ENCODE data around the gene KCNK7. TPM values are rescaled to one million over a fixed set of nuclear protein-coding genes. Genes with fewer than 3 reads are reported as not detected.

KCNK7 gene
- total and polyA plus RNA-seq, 2 experiments from 2014 or later, result 0.60 TPM; not detected in 1

DNA sequence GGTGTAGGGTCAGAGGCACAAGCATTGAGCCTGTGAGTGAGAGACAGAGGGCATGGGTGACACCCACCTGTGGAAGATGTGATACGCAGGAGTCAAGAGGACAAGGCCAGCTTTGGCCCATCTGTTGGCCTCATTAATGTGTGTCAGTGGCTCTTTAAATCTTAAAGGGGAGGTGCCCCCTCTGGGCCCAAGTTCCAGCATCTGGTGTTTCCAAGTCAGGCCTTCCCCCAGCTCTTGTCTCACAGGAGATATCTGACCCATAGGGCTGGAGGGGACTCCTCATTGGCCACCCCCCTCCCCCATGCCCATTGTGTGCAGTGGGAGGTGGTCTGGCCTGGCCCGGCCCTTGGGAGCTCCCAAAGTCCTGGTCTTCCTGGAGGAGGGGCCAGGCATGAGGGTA lies 8.9 kb downstream of the KCNK7 start (continued):
- TF ChIP-seq ZNF462 (CRISPR knock-in tag; IDR thresholded peaks at IDR 0.05) (no peak), JUNB (IDR thresholded peaks at IDR 0.05; ENCODE audit: unreplicated experiment) (no peak), EZH2 (IDR thresholded peaks at IDR 0.05; ENCODE audit: low read depth, unreplicated experiment) (no peak)
- TF ChIP-seq, protein P1, sequence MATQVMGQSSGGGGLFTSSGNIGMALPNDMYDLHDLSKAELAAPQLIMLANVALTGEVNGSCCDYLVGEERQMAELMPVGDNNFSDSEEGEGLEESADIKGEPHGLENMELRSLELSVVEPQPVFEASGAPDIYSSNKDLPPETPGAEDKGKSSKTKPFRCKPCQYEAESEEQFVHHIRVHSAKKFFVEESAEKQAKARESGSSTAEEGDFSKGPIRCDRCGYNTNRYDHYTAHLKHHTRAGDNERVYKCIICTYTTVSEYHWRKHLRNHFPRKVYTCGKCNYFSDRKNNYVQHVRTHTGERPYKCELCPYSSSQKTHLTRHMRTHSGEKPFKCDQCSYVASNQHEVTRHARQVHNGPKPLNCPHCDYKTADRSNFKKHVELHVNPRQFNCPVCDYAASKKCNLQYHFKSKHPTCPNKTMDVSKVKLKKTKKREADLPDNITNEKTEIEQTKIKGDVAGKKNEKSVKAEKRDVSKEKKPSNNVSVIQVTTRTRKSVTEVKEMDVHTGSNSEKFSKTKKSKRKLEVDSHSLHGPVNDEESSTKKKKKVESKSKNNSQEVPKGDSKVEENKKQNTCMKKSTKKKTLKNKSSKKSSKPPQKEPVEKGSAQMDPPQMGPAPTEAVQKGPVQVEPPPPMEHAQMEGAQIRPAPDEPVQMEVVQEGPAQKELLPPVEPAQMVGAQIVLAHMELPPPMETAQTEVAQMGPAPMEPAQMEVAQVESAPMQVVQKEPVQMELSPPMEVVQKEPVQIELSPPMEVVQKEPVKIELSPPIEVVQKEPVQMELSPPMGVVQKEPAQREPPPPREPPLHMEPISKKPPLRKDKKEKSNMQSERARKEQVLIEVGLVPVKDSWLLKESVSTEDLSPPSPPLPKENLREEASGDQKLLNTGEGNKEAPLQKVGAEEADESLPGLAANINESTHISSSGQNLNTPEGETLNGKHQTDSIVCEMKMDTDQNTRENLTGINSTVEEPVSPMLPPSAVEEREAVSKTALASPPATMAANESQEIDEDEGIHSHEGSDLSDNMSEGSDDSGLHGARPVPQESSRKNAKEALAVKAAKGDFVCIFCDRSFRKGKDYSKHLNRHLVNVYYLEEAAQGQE (IDR thresholded peaks at IDR 0.05; ENCODE audit: unreplicated experiment), result no peak

DNA sequence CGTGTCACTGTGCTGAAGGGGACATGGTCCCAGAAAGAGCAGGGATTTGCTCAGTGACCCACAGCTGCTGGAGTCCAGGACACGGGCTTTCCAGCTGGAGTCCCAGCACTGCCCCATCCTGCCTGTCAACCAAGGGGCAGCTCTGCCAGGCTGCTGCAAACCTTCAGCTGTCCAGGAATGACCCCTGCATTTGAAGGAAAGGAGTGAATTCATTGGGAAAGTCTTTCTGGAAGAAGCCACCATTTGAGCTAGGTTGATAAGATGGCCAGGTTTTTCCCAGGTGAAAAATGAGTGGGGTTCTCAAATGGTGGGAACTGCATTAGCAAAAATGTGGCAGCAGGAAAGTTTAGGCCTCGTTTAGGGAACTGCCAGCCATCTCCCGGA lies 9.4 kb downstream of the KCNK7 start:
- no peaks in the 10 kb centered on the region for H4K20me1 ChIP-seq (replicated peaks; ENCODE audit: insufficient read depth)
- no peak overlapping the region for H2AFZ ChIP-seq
- H3K27ac Mint-ChIP-seq, result no peak overlapping the region
- H3K4me1 Mint-ChIP-seq, result peaks cover 16% of the 10 kb centered on the region
- H3K9me3 Mint-ChIP-seq, result no peaks in the 10 kb centered on the region
- no peak overlapping the region for H3K4me3 ChIP-seq
- no peaks in the 10 kb centered on the region for H3K9me2 ChIP-seq (ENCODE audit: insufficient read depth)
- H3K27me3 ChIP-seq (ENCODE audit: insufficient read depth), result peaks cover 73% of the 10 kb centered on the region
- no peaks in the 10 kb centered on the region for H3K79me2 ChIP-seq (replicated peaks; ENCODE audit: insufficient read depth)
- H3K27ac ChIP-seq (ENCODE audit: low read depth), result no peak overlapping the region
- H3K4me1 ChIP-seq (ENCODE audit: insufficient read depth), result peaks cover 3% of the 10 kb centered on the region; the same call in 1 of the 2 replicates
- no peak overlapping the region; the same call in 2 of the 3 replicates for H3K4me3 Mint-ChIP-seq
- no peaks in the 10 kb centered on the region for H3K36me3 ChIP-seq (ENCODE audit: insufficient read depth)
- H3K4me2 ChIP-seq, result no peak overlapping the region
- peaks cover 2% of the 10 kb centered on the region; the same call in 1 of the 3 replicates for H3K36me3 Mint-ChIP-seq (ENCODE audit: low read depth)
- DNase-seq (ENCODE audit: low spot score) (no peak), ATAC-seq (no peak)
- H3K27me3 Mint-ChIP-seq (ENCODE audit: insufficient read depth, low read depth, poor library complexity), result peaks cover 68% of the 10 kb centered on the region
- H3F3A ChIP-seq (replicated peaks; ENCODE audit: low read depth), result peaks cover 16% of the 10 kb centered on the region
- TF ChIP-seq EZH2phosphoT487 (IDR thresholded peaks at IDR 0.05; ENCODE audit: unreplicated experiment) (no peak), POLR2AphosphoS5 (IDR thresholded peaks at IDR 0.05; ENCODE audit: low read depth) (no peak), ZNF114 (CRISPR knock-in tag; IDR thresholded peaks at IDR 0.05) (no peak), CTCF (conservative IDR thresholded peaks at IDR 0.05; ENCODE audit: low read depth in 2 of 2) (no peak)

All from GM23338 (cell line).